OCI-LY1 (cell line): ENCODE data around the gene PRR5L.

Experiments
- EZH2 ChIP-seq: fragments of 200-600 bp; sonication (generic), shearing (Covaris generic); IDR thresholded peaks from 2 replicates; pipeline ENCODE4 v1.8.0; 2017; ENCODE audit warnings: borderline replicate concordance, mixed run types, mild to moderate bottlenecking, antibody characterized with exemption, low read length, moderate library complexity, mixed read lengths
- TF ChIP-seq, protein P1 (sequence below): fragments of 200-600 bp; sonication (generic), shearing (Covaris generic); IDR thresholded peaks from 2 replicates; pipeline ENCODE4 v1.5.1; 2017; ENCODE audit warnings: mild to moderate bottlenecking, antibody characterized with exemption, low read length, moderate library complexity, mixed read lengths

DNA sequence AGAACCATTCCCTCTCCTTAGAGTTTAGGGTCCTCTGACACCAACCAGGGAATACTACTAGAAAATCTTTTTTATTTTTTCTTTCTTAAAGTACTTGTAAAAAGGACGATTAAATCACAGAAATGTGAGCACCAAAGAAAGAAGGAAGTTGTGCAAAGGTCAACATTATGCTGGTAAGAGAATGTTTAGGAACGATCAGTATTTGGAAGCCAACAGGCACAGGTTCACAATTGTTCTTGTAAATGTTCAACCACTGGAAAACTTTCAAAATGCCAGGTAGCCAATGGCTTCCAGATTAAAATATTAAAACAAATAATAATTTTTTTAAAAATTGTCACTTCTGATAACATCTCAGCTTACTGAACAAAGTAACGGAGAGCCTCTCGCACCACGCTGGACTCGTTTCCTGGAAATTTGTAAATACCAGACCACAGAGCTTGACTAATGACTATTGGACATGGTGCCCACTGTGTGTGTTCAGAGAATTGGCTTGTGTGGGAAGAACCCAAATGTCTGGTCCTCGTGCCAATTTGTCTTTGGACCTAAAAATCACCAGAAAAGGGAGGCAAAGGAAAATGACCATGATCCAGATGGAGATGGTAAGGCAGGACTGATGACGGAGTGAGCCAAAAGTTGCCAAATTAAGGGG lies 27.6 kb upstream of the PRR5L start:
- TF ChIP-seq EZH2 = no peak
- TF ChIP-seq, protein P1, sequence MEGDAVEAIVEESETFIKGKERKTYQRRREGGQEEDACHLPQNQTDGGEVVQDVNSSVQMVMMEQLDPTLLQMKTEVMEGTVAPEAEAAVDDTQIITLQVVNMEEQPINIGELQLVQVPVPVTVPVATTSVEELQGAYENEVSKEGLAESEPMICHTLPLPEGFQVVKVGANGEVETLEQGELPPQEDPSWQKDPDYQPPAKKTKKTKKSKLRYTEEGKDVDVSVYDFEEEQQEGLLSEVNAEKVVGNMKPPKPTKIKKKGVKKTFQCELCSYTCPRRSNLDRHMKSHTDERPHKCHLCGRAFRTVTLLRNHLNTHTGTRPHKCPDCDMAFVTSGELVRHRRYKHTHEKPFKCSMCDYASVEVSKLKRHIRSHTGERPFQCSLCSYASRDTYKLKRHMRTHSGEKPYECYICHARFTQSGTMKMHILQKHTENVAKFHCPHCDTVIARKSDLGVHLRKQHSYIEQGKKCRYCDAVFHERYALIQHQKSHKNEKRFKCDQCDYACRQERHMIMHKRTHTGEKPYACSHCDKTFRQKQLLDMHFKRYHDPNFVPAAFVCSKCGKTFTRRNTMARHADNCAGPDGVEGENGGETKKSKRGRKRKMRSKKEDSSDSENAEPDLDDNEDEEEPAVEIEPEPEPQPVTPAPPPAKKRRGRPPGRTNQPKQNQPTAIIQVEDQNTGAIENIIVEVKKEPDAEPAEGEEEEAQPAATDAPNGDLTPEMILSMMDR = no peak
